Measurements from ENCODE around the gene EIF3L. TPM values are rescaled to one million over a fixed set of nuclear protein-coding genes. Genes with fewer than 3 reads are reported as not detected.

EIF3L gene
- total and polyA plus RNA-seq, 10 of the 15 experiments (the other 5 are each of a cell fraction or from before 2014, with no cell fraction given): 294 to 1,037 (median 618) TPM

DNA sequence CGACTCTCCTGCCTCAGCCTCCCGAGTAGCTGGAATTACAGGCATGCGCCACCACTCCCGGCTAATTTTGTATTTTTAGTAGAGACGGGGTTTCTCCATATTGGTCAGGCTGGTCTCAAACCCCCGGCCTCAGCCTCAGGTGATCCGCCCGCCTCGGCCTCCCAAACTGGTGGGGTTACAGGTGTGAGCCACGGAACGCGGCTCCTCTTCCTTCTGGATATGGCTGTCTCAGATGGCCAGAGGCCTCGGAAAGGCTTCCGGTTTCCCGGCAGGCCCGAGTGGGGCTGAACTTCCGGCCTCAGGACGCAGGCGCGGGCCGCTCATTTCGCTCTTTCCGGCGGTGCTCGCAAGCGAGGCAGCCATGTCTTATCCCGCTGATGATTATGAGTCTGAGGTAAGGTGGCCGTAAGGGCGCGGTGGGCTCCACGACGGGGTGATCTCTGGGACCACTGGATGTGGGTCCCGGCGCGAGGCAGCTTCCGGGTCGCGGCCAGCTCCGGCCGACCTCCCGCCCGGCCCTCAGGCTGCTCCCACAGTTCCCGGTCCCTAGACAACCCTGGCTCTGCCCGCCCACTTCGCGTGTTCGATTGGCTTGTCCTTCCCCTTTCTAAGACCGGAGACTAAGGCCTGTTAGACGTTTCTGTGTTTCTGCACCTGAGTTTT is at the start of gene EIF3L (continued):
- TF ChIP-seq SRF (IDR thresholded peaks at IDR 0.05; ENCODE audit: low read depth in 2 of 2, low read length in 2 of 2) (peak; percentile 80 to 93), BMI1 (IDR thresholded peaks at IDR 0.05; ENCODE audit: borderline replicate concordance) (no peak), NBN (IDR thresholded peaks at IDR 0.05) (peak; percentile 81; the same call in 1 of the 2 replicates), SREBF1 (IDR thresholded peaks at IDR 0.05; ENCODE audit: low read length) (no peak), ZNF207 (IDR thresholded peaks at IDR 0.05; ENCODE audit: borderline replicate concordance) (0 out of 2 replicates have a peak, but pooled peaks have one; percentile 60), MXI1 (IDR thresholded peaks at IDR 0.05; ENCODE audit: low read depth, low read length) (peak; percentile 68; the same call in 1 of the 2 replicates), SMAD5 (IDR thresholded peaks at IDR 0.05; ENCODE audit: low read depth) (peak; percentile 86), IKZF1 (conservative IDR thresholded peaks at IDR 0.05) (peak; percentile 93), SIX5 (IDR thresholded peaks at IDR 0.05; ENCODE audit: low read depth, low read length, severe bottlenecking) (peak; percentile 59), HDAC6 (IDR thresholded peaks at IDR 0.05; ENCODE audit: unreplicated experiment) (no peak), LARP7 (IDR thresholded peaks at IDR 0.05) (peak; percentile 34; the same call in 1 of the 2 replicates), POLR2AphosphoS2 (IDR thresholded peaks at IDR 0.05; ENCODE audit: low read depth, low read length) (peak; percentile 39; the same call in 1 of the 2 replicates)
- TF ChIP-seq, protein P1, sequence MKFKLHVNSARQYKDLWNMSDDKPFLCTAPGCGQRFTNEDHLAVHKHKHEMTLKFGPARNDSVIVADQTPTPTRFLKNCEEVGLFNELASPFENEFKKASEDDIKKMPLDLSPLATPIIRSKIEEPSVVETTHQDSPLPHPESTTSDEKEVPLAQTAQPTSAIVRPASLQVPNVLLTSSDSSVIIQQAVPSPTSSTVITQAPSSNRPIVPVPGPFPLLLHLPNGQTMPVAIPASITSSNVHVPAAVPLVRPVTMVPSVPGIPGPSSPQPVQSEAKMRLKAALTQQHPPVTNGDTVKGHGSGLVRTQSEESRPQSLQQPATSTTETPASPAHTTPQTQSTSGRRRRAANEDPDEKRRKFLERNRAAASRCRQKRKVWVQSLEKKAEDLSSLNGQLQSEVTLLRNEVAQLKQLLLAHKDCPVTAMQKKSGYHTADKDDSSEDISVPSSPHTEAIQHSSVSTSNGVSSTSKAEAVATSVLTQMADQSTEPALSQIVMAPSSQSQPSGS (IDR thresholded peaks at IDR 0.05; ENCODE audit: low read length): no peak
- TF ChIP-seq, protein P2, sequence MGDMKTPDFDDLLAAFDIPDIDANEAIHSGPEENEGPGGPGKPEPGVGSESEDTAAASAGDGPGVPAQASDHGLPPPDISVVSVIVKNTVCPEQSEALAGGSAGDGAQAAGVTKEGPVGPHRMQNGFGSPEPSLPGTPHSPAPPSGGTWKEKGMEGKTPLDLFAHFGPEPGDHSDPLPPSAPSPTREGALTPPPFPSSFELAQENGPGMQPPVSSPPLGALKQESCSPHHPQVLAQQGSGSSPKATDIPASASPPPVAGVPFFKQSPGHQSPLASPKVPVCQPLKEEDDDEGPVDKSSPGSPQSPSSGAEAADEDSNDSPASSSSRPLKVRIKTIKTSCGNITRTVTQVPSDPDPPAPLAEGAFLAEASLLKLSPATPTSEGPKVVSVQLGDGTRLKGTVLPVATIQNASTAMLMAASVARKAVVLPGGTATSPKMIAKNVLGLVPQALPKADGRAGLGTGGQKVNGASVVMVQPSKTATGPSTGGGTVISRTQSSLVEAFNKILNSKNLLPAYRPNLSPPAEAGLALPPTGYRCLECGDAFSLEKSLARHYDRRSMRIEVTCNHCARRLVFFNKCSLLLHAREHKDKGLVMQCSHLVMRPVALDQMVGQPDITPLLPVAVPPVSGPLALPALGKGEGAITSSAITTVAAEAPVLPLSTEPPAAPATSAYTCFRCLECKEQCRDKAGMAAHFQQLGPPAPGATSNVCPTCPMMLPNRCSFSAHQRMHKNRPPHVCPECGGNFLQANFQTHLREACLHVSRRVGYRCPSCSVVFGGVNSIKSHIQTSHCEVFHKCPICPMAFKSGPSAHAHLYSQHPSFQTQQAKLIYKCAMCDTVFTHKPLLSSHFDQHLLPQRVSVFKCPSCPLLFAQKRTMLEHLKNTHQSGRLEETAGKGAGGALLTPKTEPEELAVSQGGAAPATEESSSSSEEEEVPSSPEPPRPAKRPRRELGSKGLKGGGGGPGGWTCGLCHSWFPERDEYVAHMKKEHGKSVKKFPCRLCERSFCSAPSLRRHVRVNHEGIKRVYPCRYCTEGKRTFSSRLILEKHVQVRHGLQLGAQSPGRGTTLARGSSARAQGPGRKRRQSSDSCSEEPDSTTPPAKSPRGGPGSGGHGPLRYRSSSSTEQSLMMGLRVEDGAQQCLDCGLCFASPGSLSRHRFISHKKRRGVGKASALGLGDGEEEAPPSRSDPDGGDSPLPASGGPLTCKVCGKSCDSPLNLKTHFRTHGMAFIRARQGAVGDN (IDR thresholded peaks at IDR 0.05): peak; percentile 85
- TF ChIP-seq, protein P3, sequence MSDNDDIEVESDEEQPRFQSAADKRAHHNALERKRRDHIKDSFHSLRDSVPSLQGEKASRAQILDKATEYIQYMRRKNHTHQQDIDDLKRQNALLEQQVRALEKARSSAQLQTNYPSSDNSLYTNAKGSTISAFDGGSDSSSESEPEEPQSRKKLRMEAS (IDR thresholded peaks at IDR 0.05; ENCODE audit: low read depth, low read length): peak; percentile 14; the same call in 1 of the 2 replicates
- TF ChIP-seq, protein P4, sequence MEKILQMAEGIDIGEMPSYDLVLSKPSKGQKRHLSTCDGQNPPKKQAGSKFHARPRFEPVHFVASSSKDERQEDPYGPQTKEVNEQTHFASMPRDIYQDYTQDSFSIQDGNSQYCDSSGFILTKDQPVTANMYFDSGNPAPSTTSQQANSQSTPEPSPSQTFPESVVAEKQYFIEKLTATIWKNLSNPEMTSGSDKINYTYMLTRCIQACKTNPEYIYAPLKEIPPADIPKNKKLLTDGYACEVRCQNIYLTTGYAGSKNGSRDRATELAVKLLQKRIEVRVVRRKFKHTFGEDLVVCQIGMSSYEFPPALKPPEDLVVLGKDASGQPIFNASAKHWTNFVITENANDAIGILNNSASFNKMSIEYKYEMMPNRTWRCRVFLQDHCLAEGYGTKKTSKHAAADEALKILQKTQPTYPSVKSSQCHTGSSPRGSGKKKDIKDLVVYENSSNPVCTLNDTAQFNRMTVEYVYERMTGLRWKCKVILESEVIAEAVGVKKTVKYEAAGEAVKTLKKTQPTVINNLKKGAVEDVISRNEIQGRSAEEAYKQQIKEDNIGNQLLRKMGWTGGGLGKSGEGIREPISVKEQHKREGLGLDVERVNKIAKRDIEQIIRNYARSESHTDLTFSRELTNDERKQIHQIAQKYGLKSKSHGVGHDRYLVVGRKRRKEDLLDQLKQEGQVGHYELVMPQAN (conservative IDR thresholded peaks at IDR 0.05): peak; percentile 75
- TF ChIP-seq, protein P5, sequence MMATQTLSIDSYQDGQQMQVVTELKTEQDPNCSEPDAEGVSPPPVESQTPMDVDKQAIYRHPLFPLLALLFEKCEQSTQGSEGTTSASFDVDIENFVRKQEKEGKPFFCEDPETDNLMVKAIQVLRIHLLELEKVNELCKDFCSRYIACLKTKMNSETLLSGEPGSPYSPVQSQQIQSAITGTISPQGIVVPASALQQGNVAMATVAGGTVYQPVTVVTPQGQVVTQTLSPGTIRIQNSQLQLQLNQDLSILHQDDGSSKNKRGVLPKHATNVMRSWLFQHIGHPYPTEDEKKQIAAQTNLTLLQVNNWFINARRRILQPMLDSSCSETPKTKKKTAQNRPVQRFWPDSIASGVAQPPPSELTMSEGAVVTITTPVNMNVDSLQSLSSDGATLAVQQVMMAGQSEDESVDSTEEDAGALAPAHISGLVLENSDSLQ (IDR thresholded peaks at IDR 0.05): 0 out of 2 replicates have a peak, but pooled peaks have one; percentile 10
- TF ChIP-seq, protein P6, sequence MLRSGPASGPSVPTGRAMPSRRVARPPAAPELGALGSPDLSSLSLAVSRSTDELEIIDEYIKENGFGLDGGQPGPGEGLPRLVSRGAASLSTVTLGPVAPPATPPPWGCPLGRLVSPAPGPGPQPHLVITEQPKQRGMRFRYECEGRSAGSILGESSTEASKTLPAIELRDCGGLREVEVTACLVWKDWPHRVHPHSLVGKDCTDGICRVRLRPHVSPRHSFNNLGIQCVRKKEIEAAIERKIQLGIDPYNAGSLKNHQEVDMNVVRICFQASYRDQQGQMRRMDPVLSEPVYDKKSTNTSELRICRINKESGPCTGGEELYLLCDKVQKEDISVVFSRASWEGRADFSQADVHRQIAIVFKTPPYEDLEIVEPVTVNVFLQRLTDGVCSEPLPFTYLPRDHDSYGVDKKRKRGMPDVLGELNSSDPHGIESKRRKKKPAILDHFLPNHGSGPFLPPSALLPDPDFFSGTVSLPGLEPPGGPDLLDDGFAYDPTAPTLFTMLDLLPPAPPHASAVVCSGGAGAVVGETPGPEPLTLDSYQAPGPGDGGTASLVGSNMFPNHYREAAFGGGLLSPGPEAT (IDR thresholded peaks at IDR 0.05; ENCODE audit: low read depth): peak; percentile 74; the same call in 1 of the 2 replicates
